Naive thymus-derived CD8-positive, alpha-beta T cell (primary cell): ENCODE measurements around the gene CIAO3. TPM values are rescaled to one million over a fixed set of nuclear protein-coding genes. Genes with fewer than 3 reads are reported as not detected.

ENCODE experiments used
- ATAC-seq, 2 donors: fragments of 150-1000 bp; cut with Tn5 transposase in 1 of 2; sonication (Bioruptor Pico), chemical (Tn5 transposase) in 1 of 2; 1 replicate in 1 of 2; 2 replicates in 1 of 2; pipeline ENCODE4 v1.10.0; 2021; ENCODE audit warnings: mild to moderate bottlenecking in 2 of 2, moderate library complexity in 2 of 2
- POLR2A ChIA-PET: fragments of 350-600 bp; sonication (Branson Sonifier 250); formaldehyde crosslinking; loops from one replicate; lab custom pipeline; 2021; ENCODE audit warnings: antibody characterized with exemption; lab: Charles Lee
- DNase-seq, 10 donors: peaks; one replicate each; pipeline versions ENCODE4 v3.0.0 to v3.0.0-alpha.2; 2020 to 2022
- H3K27ac Mint-ChIP-seq, 10 donors: one replicate each; pipeline ENCODE4 v1.8.0; 2020 to 2022; ENCODE audit warnings: mild to moderate bottlenecking in 10 of 10, mixed read lengths in 10 of 10, moderate library complexity in 4 of 10, inconsistent platforms in 1 of 10
- H3K27me3 Mint-ChIP-seq, 5 donors: one replicate each; pipeline ENCODE4 v1.8.0; 2021 to 2022; ENCODE audit warnings: mixed read lengths in 5 of 5
- H3K36me3 Mint-ChIP-seq, 3 donors: one replicate each; pipeline ENCODE4 v1.8.0; 2020 to 2022; ENCODE audit warnings: mixed read lengths in 3 of 3, mild to moderate bottlenecking in 2 of 3, inconsistent platforms in 1 of 3
- H3K4me1 Mint-ChIP-seq, 4 donors: one replicate each; pipeline ENCODE4 v1.8.0; 2021 to 2022; ENCODE audit warnings: mixed read lengths in 4 of 4
- H3K4me3 Mint-ChIP-seq, 10 donors: one replicate each; pipeline ENCODE4 v1.8.0; 2020 to 2022; ENCODE audit warnings: mild to moderate bottlenecking in 10 of 10, mixed read lengths in 10 of 10, moderate library complexity in 6 of 10, inconsistent platforms in 1 of 10
- H3K9me3 Mint-ChIP-seq, 9 donors: one replicate each; pipeline ENCODE4 v1.8.0; 2020 to 2022; ENCODE audit warnings: mixed read lengths in 9 of 9, mild to moderate bottlenecking in 3 of 9, inconsistent platforms in 1 of 9, moderate library complexity in 1 of 9
- polyA plus RNA-seq, 3 donors: library from polyadenylated mRNA; unstranded; fragments of 300-500 nt; fragmentation: Illumina TruSeq; gene quantifications; one replicate each; pipeline ENCODE4 v1.2.3, GENCODE V29; 2021
- total RNA-seq, 8 experiments: library from RNA in 2 of 8; stranded (reverse) in 2 of 8; gene quantifications; one replicate each; pipeline ENCODE4 v1.2.3 and lab custom pipeline; 2021 to 2026

The CIAO3 gene
- total and polyA plus RNA-seq, 5 experiments from 2014 or later, result 13.7 to 56.4 (median 25.7) TPM

GRCh38 chr16:686459-687260 lies 54.1 kb downstream of the CIAO3 start:
- no peak for DNase-seq
- H3K27me3 Mint-ChIP-seq, result no peaks in the 10 kb centered on the region
- peak overlapping the region in 1 of 10 donors; percentile 25 for H3K27ac Mint-ChIP-seq
- ATAC-seq, result no peak
- peak overlapping the region in 2 of 10 donors; percentile 19 to 53 for H3K4me3 Mint-ChIP-seq
- POLR2A ChIA-PET, result interaction anchor here (0.7 to 3.6 kb wide), 5 partner anchors 9 to 50 kb away, joined by 3 to 38 read pairs (median 4); partner anchors contain the start of genes METTL26 and RHBDL1
- peaks cover 9 to 54% (median 38%) of the 10 kb centered on the region in 4 donors for H3K4me1 Mint-ChIP-seq
- H3K9me3 Mint-ChIP-seq, result no peaks in the 10 kb centered on the region
- peaks cover 0 to 9% (median 3%) of the 10 kb centered on the region in 3 donors for H3K36me3 Mint-ChIP-seq

- DNase-seq (no peak), ATAC-seq (no peak)
- peaks cover 0 to 14% (median 3%) of the 10 kb centered on the region in 3 donors for H3K36me3 Mint-ChIP-seq
- H3K27me3 Mint-ChIP-seq, result no peaks in the 10 kb centered on the region
- POLR2A ChIA-PET, result interaction anchor here (0.7 to 3.6 kb wide), 5 partner anchors 10 to 50 kb away, joined by 3 to 38 read pairs (median 4); partner anchors contain the start of genes METTL26 and RHBDL1
- no peaks in the 10 kb centered on the region for H3K9me3 Mint-ChIP-seq
- H3K4me1 Mint-ChIP-seq, result peaks cover 6 to 59% (median 42%) of the 10 kb centered on the region in 4 donors
- peak overlapping the region in 4 of 10 donors; percentile 29 to 53 (median 52) for H3K27ac Mint-ChIP-seq
- H3K4me3 Mint-ChIP-seq, result peak overlapping the region in 9 of 10 donors; percentile 2 to 53 (median 26)
Measured at GRCh38 chr16:685967-686366, 54.8 kb downstream of the CIAO3 start.

GRCh38 chr16:684961-685696 lies 55.7 kb downstream of the CIAO3 start:
- DNase-seq, result no peak
- ATAC-seq, result no peak
- no peaks in the 10 kb centered on the region for H3K9me3 Mint-ChIP-seq
- H3K27ac Mint-ChIP-seq, result peak overlapping the region in 1 of 10 donors; percentile 70
- H3K4me1 Mint-ChIP-seq, result peaks cover 4 to 54% (median 37%) of the 10 kb centered on the region in 4 donors
- POLR2A ChIA-PET, result interaction anchor here (0.8 to 8.3 kb wide), 8 partner anchors 10 to 48 kb away, joined by 3 to 95 read pairs (median 4); partner anchors contain the start of genes METTL26, RHBDL1, RHOT2 and WDR90
- peak overlapping the region in 2 of 10 donors; percentile 38 to 41 for H3K4me3 Mint-ChIP-seq
- H3K36me3 Mint-ChIP-seq, result peaks cover 0 to 14% (median 3%) of the 10 kb centered on the region in 3 donors
- no peaks in the 10 kb centered on the region for H3K27me3 Mint-ChIP-seq

GRCh38 chr16:684071-684794 lies 56.6 kb downstream of the CIAO3 start, which contains the start of gene JMJD8:
Gene JMJD8, minus strand, starts transcription at chr16:684334. Its CDS starts 15 bp downstream, at chr16:684319.
- POLR2A ChIA-PET, result interaction anchor here (0.5 to 8.3 kb wide), 12 partner anchors 9 to 1530 kb away, joined by 3 to 95 read pairs (median 4); partner anchors contain the start of genes METTL26, RHOT2 and WDR90
- Mint-ChIP-seq H3K36me3 (peaks cover 0 to 14% (median 3%) of the 10 kb centered on the region in 3 donors), H3K27ac (peak within 1 kb of the TSS in 8 of 10 donors; percentile 52 to 93 (median 80)), H3K4me1 (peaks cover 5 to 46% (median 34%) of the 10 kb centered on the region in 4 donors), H3K9me3 (no peaks in the 10 kb centered on the region), H3K4me3 (peak within 1 kb of the TSS; percentile 60 to 86 (median 76)), H3K27me3 (no peaks in the 10 kb centered on the region)
- DNase-seq (peak; percentile 91 to 98 (median 92)), ATAC-seq (peak; percentile 67 to 74)

- no peaks in the 10 kb centered on the region for H3K9me3 Mint-ChIP-seq
- DNase-seq, result no peak
- peaks cover 7 to 44% (median 32%) of the 10 kb centered on the region in 4 donors for H3K4me1 Mint-ChIP-seq
- peaks cover 0 to 14% (median 3%) of the 10 kb centered on the region in 3 donors for H3K36me3 Mint-ChIP-seq
- H3K27ac Mint-ChIP-seq, result peak overlapping the region in 7 of 10 donors; percentile 28 to 87 (median 78)
- H3K4me3 Mint-ChIP-seq, result peak overlapping the region; percentile 56 to 82 (median 74)
- no peak for ATAC-seq
- no peaks in the 10 kb centered on the region for H3K27me3 Mint-ChIP-seq
- POLR2A ChIA-PET, result interaction anchor here (0.5 to 8.3 kb wide), 9 partner anchors 12 to 1531 kb away, joined by 3 to 95 read pairs (median 4); partner anchors contain the start of genes METTL26, RHOT2 and WDR90
Measured at GRCh38 chr16:683396-684070, 57.3 kb downstream of the CIAO3 start.

GRCh38 chr16:682493-683395 lies 58.1 kb downstream of the CIAO3 start:
- peaks cover 7 to 38% (median 32%) of the 10 kb centered on the region in 4 donors for H3K4me1 Mint-ChIP-seq
- H3K36me3 Mint-ChIP-seq, result peaks cover 0 to 14% (median 3%) of the 10 kb centered on the region in 3 donors
- peak overlapping the region in 8 of 10 donors; percentile 38 to 89 (median 76) for H3K27ac Mint-ChIP-seq
- no peak for DNase-seq
- POLR2A ChIA-PET, result interaction anchor here (0.5 to 8.3 kb wide), 7 partner anchors 7 to 476 kb away, joined by 3 to 95 read pairs (median 29); partner anchors contain the start of genes HAGHL, METTL26, RHOT2 and WDR24
- peak overlapping the region; percentile 64 to 82 (median 76) for H3K4me3 Mint-ChIP-seq
- no peaks in the 10 kb centered on the region for H3K9me3 Mint-ChIP-seq
- no peak for ATAC-seq
- H3K27me3 Mint-ChIP-seq, result no peaks in the 10 kb centered on the region

GRCh38 chr16:681746-682427 lies 58.9 kb downstream of the CIAO3 start:
- no peak for ATAC-seq
- H3K36me3 Mint-ChIP-seq, result peaks cover 0 to 14% (median 3%) of the 10 kb centered on the region in 3 donors
- peak overlapping the region in 6 of 10 donors; percentile 19 to 84 (median 53) for H3K27ac Mint-ChIP-seq
- H3K4me3 Mint-ChIP-seq, result peak overlapping the region; percentile 64 to 82 (median 78)
- peaks cover 7 to 36% (median 32%) of the 10 kb centered on the region in 4 donors for H3K4me1 Mint-ChIP-seq
- no peaks in the 10 kb centered on the region for H3K9me3 Mint-ChIP-seq
- POLR2A ChIA-PET, result interaction anchor here (0.5 to 8.3 kb wide), 13 partner anchors 8 to 1283 kb away, joined by 3 to 95 read pairs (median 5); partner anchors contain the start of genes ANTKMT, HAGHL, MCRIP2 and METTL26
- DNase-seq, result no peak
- H3K27me3 Mint-ChIP-seq, result no peaks in the 10 kb centered on the region

GRCh38 chr16:680967-681745 lies 59.6 kb downstream of the CIAO3 start:
- peak overlapping the region; percentile 64 to 81 (median 71) for H3K4me3 Mint-ChIP-seq
- peaks cover 0 to 2% (median 0%) of the 10 kb centered on the region in 5 donors for H3K27me3 Mint-ChIP-seq
- POLR2A ChIA-PET, result interaction anchor here (0.5 to 8.3 kb wide), 14 partner anchors 9 to 1835 kb away, joined by 3 to 95 read pairs (median 5); partner anchors contain the start of genes ANTKMT, HAGHL, MCRIP2 and METTL26
- H3K27ac Mint-ChIP-seq, result peak overlapping the region in 7 of 10 donors; percentile 19 to 84 (median 44)
- no peaks in the 10 kb centered on the region for H3K9me3 Mint-ChIP-seq
- ATAC-seq (no peak), DNase-seq (no peak)
- H3K36me3 Mint-ChIP-seq, result peaks cover 0 to 13% (median 3%) of the 10 kb centered on the region in 3 donors
- H3K4me1 Mint-ChIP-seq, result peaks cover 7 to 41% (median 32%) of the 10 kb centered on the region in 4 donors

GRCh38 chr16:680625-680945 lies 60.2 kb downstream of the CIAO3 start:
- Mint-ChIP-seq H3K36me3 (peaks cover 0 to 12% (median 3%) of the 10 kb centered on the region in 3 donors), H3K27ac (peak overlapping the region in 4 of 10 donors; percentile 25 to 65 (median 58))
- no peak for ATAC-seq

More at GRCh38 chr16:680625-680945, 60.2 kb downstream of the CIAO3 start:
- no peak for DNase-seq
- POLR2A ChIA-PET, result interaction anchor here (0.5 to 8.3 kb wide), 12 partner anchors 9 to 1291 kb away, joined by 3 to 95 read pairs (median 6); partner anchors contain the start of genes ANTKMT, CCDC78, DECR2 and HAGHL
- Mint-ChIP-seq H3K4me1 (peaks cover 7 to 41% (median 29%) of the 10 kb centered on the region in 4 donors), H3K4me3 (peak overlapping the region; percentile 64 to 86 (median 74)), H3K9me3 (no peaks in the 10 kb centered on the region), H3K27me3 (peaks cover 0 to 2% (median 0%) of the 10 kb centered on the region in 5 donors)
